Parathyroid adenoma (tissue), 2 donors: ENCODE measurements around the gene MRPL33.
A peak's percentile ranks its signal among the peaks of the same experiment; 100 is the strongest.
"Not testable (repeated sequence)": the region's sequence is repeated elsewhere in the genome, so short reads cannot be mapped to it uniquely, and the experiment has no call there.

Experiments used
- H2AFZ ChIP-seq: fragments of 300-600 bp; sonication (generic); one replicate; pipeline ENCODE4 v1.7.0; 2017; ENCODE audit warnings: antibody characterized with exemption, mild to moderate bottlenecking
- H3K27ac ChIP-seq: fragments of 300-600 bp; sonication (generic); one replicate; pipeline ENCODE4 v1.7.0; 2017
- H3K27me3 ChIP-seq: fragments of 300-600 bp; sonication (generic); one replicate; pipeline ENCODE4 v1.7.0; 2017; ENCODE audit warnings: low read length; ENCODE audit not compliant: control insufficient read depth, insufficient read depth
- H3K36me3 ChIP-seq: fragments of 300-600 bp; sonication (generic); one replicate; pipeline ENCODE4 v1.7.0; 2017; ENCODE audit warnings: low read length; ENCODE audit not compliant: control insufficient read depth, insufficient read depth
- H3K4me1 ChIP-seq: fragments of 300-600 bp; sonication (generic); one replicate; pipeline ENCODE4 v1.7.0; 2017; ENCODE audit warnings: control low read depth
- H3K4me2 ChIP-seq: fragments of 300-600 bp; sonication (generic); one replicate; pipeline ENCODE4 v1.7.0; 2017; ENCODE audit warnings: low read length
- H3K4me3 ChIP-seq: fragments of 300-600 bp; sonication (generic); one replicate; pipeline ENCODE4 v1.7.0; 2017; ENCODE audit warnings: low read depth, low read length
- H3K79me2 ChIP-seq: fragments of 300-600 bp; sonication (generic); one replicate; pipeline ENCODE4 v1.7.0; 2017; ENCODE audit warnings: control low read depth
- H3K9ac ChIP-seq: fragments of 300-600 bp; sonication (generic); one replicate; pipeline ENCODE4 v1.7.0; 2017; ENCODE audit warnings: mild to moderate bottlenecking
- H3K9me3 ChIP-seq: fragments of 300-600 bp; sonication (generic); one replicate; pipeline ENCODE4 v1.7.0; 2017; ENCODE audit warnings: low read length; ENCODE audit not compliant: control insufficient read depth
- TF ChIP-seq, protein P1 (sequence below): fragments of 300-600 bp; sonication (generic); IDR thresholded peaks from one replicate; pipeline ENCODE4 v1.7.0; 2017; ENCODE audit warnings: antibody characterized with exemption, mild to moderate bottlenecking
- donor health status: primary hyperparathyroidism.

The MRPL33 gene

DNA sequence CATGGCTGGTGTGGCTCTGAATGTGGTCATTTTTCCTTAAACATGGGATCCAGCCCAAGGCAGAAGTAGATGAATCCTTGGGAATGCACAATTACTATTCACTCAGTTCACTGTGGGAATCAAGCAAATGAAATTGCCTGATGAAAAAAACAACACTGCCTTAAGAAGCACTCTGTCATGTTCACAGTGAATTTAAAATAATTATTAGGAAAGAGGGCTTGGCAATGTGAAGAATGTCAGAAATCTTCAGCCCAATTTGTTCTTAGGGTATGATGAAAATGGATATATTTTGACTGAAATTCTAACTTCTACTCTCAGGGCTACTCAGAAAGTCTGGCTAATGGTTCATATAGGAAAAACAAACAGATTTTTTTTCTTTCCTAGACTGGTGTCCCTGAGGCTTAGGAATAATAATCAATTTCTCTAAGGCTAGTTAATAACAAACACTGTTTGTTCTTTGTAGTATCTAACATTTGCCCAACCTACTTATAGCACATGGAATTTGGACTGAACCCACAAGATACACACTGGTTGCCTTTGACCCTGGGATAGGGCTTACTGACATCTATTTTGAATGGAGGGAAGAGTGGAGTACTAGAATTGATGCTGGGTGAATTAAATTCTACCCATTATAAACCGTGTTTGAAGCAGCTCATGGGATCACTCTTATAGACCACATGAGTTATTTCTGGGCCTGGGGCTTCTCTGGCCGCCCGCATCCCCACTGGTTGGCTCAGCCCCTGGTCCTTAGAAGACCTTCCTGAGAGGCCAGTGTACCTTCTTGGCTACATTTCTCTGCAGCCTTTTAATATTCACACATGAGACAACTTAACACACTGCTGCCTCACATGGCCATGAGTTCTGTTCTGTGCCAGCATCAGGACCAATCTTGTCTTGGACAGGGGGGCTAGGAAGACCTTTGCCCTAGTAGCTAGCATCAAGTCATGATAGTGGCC lies 8.3 kb upstream of the MRPL33 start:
- H3K27me3 ChIP-seq, result no peaks in the 10 kb centered on the region
- no peaks in the 10 kb centered on the region for H3K36me3 ChIP-seq
- no peak overlapping the region for H2AFZ ChIP-seq
- H3K27ac ChIP-seq, result no peak overlapping the region
- H3K4me2 ChIP-seq, result no peak overlapping the region
- no peak overlapping the region for H3K9ac ChIP-seq
- H3K9me3 ChIP-seq, result no peaks in the 10 kb centered on the region
- TF ChIP-seq, protein P1, sequence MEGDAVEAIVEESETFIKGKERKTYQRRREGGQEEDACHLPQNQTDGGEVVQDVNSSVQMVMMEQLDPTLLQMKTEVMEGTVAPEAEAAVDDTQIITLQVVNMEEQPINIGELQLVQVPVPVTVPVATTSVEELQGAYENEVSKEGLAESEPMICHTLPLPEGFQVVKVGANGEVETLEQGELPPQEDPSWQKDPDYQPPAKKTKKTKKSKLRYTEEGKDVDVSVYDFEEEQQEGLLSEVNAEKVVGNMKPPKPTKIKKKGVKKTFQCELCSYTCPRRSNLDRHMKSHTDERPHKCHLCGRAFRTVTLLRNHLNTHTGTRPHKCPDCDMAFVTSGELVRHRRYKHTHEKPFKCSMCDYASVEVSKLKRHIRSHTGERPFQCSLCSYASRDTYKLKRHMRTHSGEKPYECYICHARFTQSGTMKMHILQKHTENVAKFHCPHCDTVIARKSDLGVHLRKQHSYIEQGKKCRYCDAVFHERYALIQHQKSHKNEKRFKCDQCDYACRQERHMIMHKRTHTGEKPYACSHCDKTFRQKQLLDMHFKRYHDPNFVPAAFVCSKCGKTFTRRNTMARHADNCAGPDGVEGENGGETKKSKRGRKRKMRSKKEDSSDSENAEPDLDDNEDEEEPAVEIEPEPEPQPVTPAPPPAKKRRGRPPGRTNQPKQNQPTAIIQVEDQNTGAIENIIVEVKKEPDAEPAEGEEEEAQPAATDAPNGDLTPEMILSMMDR, result no peak
- H3K79me2 ChIP-seq, result no peaks in the 10 kb centered on the region
- no peak overlapping the region for H3K4me3 ChIP-seq
- H3K4me1 ChIP-seq, result peaks cover 4% of the 10 kb centered on the region

DNA sequence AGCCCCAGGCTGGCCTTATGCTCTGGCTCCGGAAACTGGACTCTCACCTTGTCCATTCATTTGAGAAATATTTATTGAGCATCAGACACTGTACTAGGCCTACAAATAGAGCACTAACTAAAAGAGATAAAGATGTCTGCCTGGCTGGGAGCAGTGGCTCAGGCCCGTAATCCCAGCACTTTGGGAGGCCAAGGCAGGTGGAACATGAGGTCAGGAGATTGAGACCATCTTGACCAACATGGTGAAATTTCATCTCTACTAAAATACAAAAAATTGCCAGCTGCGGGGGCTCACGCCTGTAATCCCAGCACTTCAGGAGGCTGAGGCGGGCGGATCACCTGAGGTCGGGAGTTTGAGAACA lies 7.6 kb upstream of the MRPL33 start:
- Histone ChIP-seq H3K4me2 (no peak overlapping the region), H2AFZ (no peak overlapping the region), H3K4me3 (no peak overlapping the region), H3K36me3 (no peaks in the 10 kb centered on the region), H3K9me3 (no peaks in the 10 kb centered on the region), H3K79me2 (no peaks in the 10 kb centered on the region), H3K9ac (no peak overlapping the region), H3K27ac (no peak overlapping the region), H3K27me3 (no peaks in the 10 kb centered on the region), H3K4me1 (peaks cover 4% of the 10 kb centered on the region)
- TF ChIP-seq, protein P1, result no peak

DNA sequence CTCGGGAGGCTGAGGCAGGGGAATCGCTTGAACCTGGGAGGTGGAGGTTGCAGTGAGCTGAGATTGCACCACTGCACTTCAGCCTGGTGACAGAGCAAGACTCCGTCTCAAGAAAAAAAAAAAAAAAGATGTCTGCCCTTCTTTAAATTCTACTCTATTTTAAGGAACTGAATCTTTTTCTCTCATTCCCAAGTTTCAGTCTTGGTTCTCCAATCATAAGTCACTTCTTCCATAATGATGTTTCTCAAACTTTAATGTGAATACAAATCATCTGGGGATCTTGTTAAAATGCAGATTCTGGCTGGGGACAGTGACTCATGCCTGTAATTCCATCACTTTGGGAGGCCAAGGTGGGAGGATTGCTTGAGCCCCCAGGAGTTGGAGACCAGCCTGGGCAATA lies 7.0 kb upstream of the MRPL33 start:
- not testable (repeated sequence) for H3K4me3 ChIP-seq, H3K9ac ChIP-seq, H3K27me3 ChIP-seq, H3K9me3 ChIP-seq, H3K36me3 ChIP-seq, H3K4me2 ChIP-seq, H3K27ac ChIP-seq, H2AFZ ChIP-seq, H3K79me2 ChIP-seq, H3K4me1 ChIP-seq

DNA sequence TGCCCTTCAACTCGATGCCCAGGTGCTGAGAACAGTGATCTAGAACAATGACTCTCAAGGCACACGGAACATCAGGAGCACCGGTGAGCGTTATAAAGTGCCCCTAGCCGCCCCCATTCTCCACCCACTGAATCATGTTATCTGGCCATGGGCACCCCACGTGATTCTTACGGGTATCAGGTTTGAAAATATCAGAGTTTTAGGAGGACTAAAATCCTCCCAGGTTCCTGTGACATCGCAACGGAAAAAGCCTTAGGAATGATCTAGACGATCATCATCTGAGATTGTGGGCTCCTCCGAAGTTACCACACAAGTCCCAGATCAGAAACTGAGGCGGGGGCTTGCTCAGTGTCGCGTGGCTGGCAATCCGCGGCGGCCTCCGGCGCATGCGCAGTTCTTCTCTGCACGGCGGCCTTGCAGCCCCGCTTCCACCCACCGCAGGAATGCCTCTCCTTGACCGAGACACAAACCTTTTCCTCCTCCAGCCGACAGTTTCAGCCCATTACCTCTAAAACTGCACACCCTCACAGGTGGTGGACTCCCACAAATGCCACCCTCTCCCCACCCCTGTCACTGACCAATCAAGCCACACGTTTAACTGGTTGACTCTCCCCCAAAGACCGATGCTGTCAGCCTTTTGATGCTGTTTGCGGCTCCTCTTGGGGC lies 5.8 kb upstream of the MRPL33 start:
- no peaks in the 10 kb centered on the region for H3K36me3 ChIP-seq
- H3K9me3 ChIP-seq, result no peaks in the 10 kb centered on the region
- H3K9ac ChIP-seq, result no peak overlapping the region
- no peak overlapping the region for H3K27ac ChIP-seq
- TF ChIP-seq, protein P1, result no peak
- no peak overlapping the region for H3K4me3 ChIP-seq
- peaks cover 4% of the 10 kb centered on the region for H3K4me1 ChIP-seq
- peak overlapping the region; percentile 99 for H2AFZ ChIP-seq
- H3K4me2 ChIP-seq, result no peak overlapping the region
- no peaks in the 10 kb centered on the region for H3K27me3 ChIP-seq
- H3K79me2 ChIP-seq, result no peaks in the 10 kb centered on the region

DNA sequence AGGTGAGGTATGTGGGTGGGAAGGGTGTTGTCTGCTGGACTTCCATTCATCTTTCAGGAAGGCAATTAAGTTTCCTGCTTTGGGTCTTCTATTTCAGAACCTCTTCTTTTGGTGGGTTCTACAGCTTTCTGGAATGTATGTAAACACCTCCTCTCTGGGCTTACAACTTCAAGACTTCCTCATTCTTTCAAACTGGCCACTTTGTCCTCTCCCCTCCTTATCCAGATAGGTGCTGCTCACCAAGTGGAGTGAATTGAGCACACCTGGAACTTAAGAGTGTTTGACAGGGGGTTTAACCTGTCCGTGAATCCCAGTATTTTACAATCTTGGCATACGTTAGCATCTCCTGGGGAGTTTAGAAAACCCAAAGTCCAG lies 5.2 kb upstream of the MRPL33 start:
- TF ChIP-seq, protein P1, result no peak
- no peak overlapping the region for H3K4me3 ChIP-seq

More for the DNA sequence above, 5.2 kb upstream of the MRPL33 start:
- Histone ChIP-seq H3K4me2 (no peak overlapping the region), H3K36me3 (no peaks in the 10 kb centered on the region), H3K79me2 (no peaks in the 10 kb centered on the region), H3K4me1 (peaks cover 4% of the 10 kb centered on the region), H3K27me3 (no peaks in the 10 kb centered on the region), H3K9ac (no peak overlapping the region), H2AFZ (peak overlapping the region; percentile 99), H3K9me3 (no peaks in the 10 kb centered on the region), H3K27ac (no peak overlapping the region)
